ENCODE results near the gene ANLN. TPM values are rescaled to one million over a fixed set of nuclear protein-coding genes. Genes with fewer than 3 reads are reported as not detected.

The ANLN gene
- 45.3 TPM for polyA plus RNA-seq (ENCODE audit: insufficient read length)
- long read RNA-seq, donor 1, full-length matches to known transcripts: 1 of 1 reads
- long read RNA-seq, donor 1, partial matches to known transcripts: 0 of 1 reads
- long read RNA-seq, donor 1, other reads (novel, unspliced or antisense): 0 of 1 reads
- long read RNA-seq, donor 2, full-length matches to known transcripts: 1 of 1 reads
- long read RNA-seq, donor 2, partial matches to known transcripts: 0 of 1 reads
- long read RNA-seq, donor 2, other reads (novel, unspliced or antisense): 0 of 1 reads
- long read RNA-seq, donor 3, full-length matches to known transcripts: 3 of 3 reads
- long read RNA-seq, donor 3, partial matches to known transcripts: 0 of 3 reads
- long read RNA-seq, donor 3, other reads (novel, unspliced or antisense): 0 of 3 reads
- long read RNA-seq, donor 4: 0 reads
- long read RNA-seq, donor 5, partial matches to known transcripts: 6 of 6 reads
- long read RNA-seq, donor 5, other reads (novel, unspliced or antisense): 0 of 6 reads
- long read RNA-seq, donor 6, full-length matches to known transcripts: 1 of 18 reads
- long read RNA-seq, donor 6, partial matches to known transcripts: 17 of 18 reads
- long read RNA-seq, donor 6, other reads (novel, unspliced or antisense): 0 of 18 reads
- long read RNA-seq, donor 7, full-length matches to known transcripts: 3 of 3 reads
- long read RNA-seq, donor 7, partial matches to known transcripts: 0 of 3 reads
- long read RNA-seq, donor 7, other reads (novel, unspliced or antisense): 0 of 3 reads
- long read RNA-seq, donor 8, partial matches to known transcripts: 0 of 1 reads
- long read RNA-seq, donor 8, other reads (novel, unspliced or antisense): 0 of 1 reads

DNA sequence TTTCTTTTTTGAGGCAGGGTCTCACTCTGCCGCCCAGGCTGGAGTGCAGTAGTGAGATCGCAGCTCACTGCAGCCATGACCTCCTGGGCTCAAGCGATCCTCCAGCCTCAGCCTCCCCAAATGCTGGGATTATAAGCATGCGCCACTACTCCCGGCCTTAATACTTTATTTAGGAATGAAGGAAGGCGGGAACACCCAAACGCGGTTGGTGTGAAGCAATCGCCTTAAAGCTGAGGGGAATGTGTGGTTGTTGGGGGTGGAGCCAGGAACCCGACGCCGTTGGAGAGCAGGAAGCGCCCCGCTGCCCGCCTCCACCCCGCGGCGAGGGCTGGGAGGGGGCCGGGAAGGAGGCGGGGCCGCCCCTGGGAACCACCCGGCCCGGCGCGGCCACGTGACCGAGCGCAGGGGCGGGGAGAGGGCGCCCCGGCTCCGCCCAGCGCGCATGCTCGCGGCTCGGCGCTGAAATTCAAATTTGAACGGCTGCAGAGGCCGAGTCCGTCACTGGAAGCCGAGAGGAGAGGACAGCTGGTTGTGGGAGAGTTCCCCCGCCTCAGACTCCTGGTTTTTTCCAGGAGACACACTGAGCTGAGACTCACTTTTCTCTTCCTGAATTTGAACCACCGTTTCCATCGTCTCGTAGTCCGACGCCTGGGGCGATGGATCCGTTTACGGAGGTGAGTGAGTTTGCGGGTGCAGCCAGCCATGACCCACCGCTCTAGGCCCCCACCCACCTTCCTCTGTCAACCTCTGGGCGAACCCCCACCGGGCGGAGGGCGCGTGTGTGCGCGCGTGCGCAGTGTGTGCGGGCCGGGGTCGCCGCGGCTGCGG is at the start of gene ANLN:
ANLN (plus strand) TSS at position 492 of the 828 bp plus-strand sequence; CDS start at position 657, 165 bp downstream.
- peak; percentile 92 for DNase-seq

DNA sequence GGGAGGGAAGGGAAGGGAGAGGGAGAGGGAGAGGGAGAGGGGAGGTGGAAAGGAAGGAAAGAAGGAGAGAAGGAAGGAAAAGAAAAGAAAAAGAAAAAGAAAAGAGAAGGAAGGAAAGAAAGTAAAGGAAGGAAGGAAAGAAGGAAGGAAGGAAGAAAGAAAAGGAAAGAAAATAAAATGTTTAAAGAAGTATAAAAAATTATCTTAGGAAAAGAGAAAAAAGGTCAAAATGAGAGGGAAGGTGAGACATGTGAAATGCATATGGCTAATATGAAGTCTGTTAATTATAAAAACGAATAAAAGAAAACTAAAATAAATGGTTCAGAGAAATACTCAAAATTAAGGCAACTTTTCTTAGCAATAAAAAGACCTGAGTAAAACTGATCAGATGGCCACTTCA is 46.1 kb upstream of the ANLN start:
- DNase-seq: no peak

DNA sequence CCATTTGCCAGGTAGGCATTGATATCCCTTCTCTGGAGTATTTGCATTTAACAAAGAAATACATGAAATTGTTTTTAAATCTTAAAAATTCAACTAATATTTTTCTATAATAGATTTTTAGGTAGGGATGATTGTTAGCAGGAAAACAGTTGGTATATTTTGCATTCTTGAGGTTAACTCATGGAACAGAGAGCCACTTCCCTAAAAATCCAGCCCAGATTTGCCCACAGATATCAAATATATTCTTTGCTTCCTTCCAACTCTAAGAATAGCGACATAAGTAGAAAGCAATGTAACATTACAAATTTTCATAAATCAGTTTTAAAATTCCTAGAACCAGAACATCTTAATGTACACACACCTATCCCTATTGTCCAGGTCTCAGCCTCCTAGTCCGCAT is 45.0 kb upstream of the ANLN start:
- DNase-seq: no peak

DNA sequence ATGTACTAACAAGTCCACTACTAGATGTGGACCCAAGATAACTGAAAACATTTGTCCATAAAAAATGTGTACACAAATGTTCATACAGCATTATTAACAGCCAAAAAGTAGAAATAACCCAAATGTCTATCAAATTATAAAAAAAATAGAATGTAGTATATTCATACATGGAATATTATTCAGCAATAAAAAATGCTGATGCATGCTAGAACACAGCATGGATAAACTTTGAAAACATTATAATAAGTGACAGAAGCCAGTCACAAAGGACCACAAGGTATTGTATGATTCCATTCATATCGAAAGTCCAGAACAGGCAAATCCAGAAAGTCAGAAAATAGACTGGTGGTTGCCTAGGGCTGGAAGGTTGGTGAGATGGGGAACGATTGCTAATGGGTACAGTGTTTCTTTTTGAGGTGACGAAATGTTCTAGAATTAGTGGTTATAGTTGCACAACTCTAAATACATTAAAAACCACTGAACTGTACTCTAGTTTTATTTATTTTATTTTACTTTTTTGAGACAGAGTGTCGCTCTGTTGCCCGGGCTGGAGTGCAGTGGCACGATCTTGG is 43.3 kb upstream of the ANLN start:
- no peak for DNase-seq

GRCh38 chr7:36348256-36348655 is 41.4 kb upstream of the ANLN start:
- no peak for DNase-seq

DNA sequence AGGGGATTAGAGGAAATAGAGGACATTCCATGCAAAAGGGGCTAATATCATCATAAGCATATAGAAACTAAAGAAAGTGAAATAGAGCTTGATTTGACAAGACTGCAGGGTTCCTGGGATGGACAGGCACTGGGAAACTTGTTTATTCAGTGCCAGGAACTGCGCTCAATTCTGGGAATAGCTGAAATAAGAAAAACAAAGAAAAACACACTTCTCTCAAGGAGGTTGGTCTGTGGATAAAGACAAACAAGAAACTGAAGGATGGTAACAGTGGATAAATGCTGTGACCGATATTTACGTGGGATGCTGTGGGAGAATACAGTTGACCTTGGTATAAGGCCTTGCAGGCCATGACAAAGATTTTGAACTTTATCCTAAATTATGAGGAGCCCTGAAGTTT is 40.9 kb upstream of the ANLN start:
- no peak for DNase-seq

- no peak for DNase-seq
Measured at GRCh38 chr7:36349626-36350025, 40.0 kb upstream of the ANLN start.

- DNase-seq: no peak
Measured at GRCh38 chr7:36355490-36355889, 34.2 kb upstream of the ANLN start.

GRCh38 chr7:36357054-36357453 is 32.6 kb upstream of the ANLN start:
- no peak for DNase-seq

- DNase-seq: no peak
Measured at GRCh38 chr7:36358589-36358988, 31.1 kb upstream of the ANLN start.

DNA sequence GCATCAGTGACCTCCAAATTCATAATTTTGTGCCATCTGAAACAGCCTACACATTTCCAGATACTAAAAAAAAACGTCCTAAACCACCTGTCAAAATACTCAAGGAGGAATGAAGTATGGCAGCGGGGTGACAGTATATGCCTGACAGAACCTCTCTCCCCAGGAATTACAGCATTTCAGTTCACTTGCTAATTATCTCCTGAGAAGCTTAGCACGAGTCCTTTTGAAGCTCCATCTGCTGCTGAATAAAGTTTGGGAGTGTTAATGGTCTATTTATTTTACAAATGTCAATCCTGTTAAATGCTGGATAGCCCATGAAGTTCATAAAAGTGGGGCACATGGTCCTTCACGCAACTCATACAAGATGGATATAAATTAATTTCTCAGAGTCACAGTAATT is 29.4 kb upstream of the ANLN start:
- no peak for DNase-seq

DNA sequence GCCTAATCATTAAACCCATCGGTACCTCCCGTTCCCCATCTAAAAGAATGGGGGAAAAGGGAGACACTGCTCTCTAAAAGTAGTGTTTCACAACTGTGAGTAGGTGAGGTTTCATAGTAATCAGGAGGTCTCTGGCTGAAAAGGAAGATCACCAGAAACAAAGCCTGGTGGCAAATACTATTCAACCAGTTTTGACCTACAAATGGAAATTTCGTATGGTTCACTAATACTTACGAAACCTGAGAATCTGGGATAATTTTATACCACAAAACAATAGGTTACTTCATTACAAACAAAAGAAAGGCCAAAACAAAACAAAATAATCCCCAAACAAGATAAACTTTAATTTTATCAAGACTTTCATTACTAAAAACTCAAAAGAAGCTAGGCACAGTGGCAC is 28.4 kb upstream of the ANLN start:
- DNase-seq: no peak

DNA sequence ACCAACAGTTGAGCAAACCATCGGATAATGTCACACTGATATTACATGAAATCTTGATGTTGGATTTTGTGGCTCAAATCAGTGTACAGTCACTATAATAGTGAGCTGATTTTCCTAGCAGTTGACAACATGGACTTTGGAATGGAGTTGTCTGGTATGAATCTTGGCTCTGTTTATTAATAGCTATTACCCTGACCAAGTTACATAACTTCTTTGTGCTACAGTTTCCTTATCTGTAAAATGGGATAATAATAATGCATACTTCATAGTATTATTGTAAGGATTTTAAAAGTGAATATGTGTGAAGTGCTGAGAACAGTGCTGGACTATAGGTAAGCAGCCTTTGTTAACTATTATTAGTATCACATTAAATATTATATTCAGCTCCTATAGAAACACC is 26.1 kb upstream of the ANLN start:
- DNase-seq: no peak

- DNase-seq: no peak
Measured at GRCh38 chr7:36366005-36366717, 23.5 kb upstream of the ANLN start.

GRCh38 chr7:36366718-36367560 is 22.7 kb upstream of the ANLN start:
- DNase-seq: peak; percentile 89

DNA sequence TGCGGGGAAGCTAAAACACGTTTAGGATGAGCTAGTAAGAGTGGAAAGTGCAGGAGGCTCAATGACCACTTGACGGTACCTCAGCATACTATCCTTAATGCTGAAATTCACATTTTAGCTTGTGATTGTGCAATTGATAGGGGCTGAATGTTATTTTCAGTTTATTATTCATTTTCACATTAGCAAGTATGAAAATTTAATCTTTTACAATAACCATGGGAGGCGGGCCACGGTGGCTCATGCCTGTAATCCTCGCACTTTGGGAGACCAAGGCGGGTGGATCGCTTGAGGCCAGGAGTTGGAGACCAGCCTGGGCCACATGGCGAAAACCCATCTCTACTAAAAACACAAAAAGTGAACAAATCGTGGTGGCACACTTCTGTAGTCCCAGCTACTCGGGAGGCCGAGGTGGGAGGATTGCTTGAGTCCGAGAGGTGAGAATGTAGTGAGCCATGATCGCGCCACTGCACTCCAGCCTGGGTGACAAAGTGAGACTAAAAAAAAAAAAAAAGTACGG is 22.0 kb upstream of the ANLN start:
- no peak for DNase-seq

GRCh38 chr7:36368496-36368895 is 21.2 kb upstream of the ANLN start:
- no peak for DNase-seq

DNA sequence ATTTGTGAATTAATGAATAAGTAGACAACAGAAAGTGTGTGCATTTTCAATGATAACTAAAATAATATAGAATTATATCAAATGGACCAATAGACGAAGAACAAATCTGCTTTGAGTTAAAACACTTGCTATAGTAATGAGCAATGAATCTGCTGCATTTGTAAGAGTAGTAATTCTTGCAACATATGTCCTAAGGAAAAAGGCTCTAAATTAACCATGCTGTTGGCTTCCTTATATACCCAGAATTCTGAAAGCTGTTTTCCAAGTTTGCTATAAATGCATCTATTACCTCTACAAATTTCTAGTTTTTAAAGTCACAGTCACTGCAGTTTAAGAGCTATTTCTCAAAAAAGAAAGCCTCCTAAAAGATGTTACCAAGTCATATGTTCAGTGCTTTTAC is 20.5 kb upstream of the ANLN start:
- DNase-seq: no peak

- no peak for DNase-seq
Measured at GRCh38 chr7:36370046-36370445, 19.6 kb upstream of the ANLN start.

- no peak for DNase-seq
Measured at GRCh38 chr7:36372156-36372555, 17.5 kb upstream of the ANLN start.
